A549 (cell line): ENCODE results near the gene ACADL. TPM values are rescaled to one million over a fixed set of nuclear protein-coding genes. Genes with fewer than 3 reads are reported as not detected.

Experiments
- ATAC-seq, 2 experiments: fragments of 200-7000 bp in 1 of 2; fragments of >200 bp in 1 of 2; cut with Nextera tagmentation in 1 of 2; cut with Tn5 transposase in 1 of 2; 3 replicates each; pipeline versions ENCODE4 v1.8.0 to v1.9.1; 2018 to 2020; ENCODE audit warnings: mild to moderate bottlenecking in 1 of 2, moderate library complexity in 1 of 2
- CTCF ChIA-PET: fragments of 300-600 bp; sonication (Branson Sonifier 250); formaldehyde crosslinking; extraction: SDS; loops from one replicate; lab custom pipeline; 2021; ENCODE audit warnings: antibody characterized with exemption, inconsistent platforms; lab: Yijun Ruan, JAX
- POLR2A ChIA-PET: fragments of 350-600 bp; formaldehyde crosslinking; extraction: SDS; loops from one replicate; lab custom pipeline; 2021; ENCODE audit warnings: antibody characterized with exemption, inconsistent platforms; lab: Yijun Ruan, JAX
- DNase-seq, 2 experiments: peaks; one replicate each; pipeline versions ENCODE4 v3.0.0 to v3.0.0-alpha.2; 2011 to 2016; ENCODE audit warnings: low read depth in 1 of 2, low spot score in 1 of 2
- FAIRE-seq: peaks from 2 replicates; lab custom pipeline; 2011; peaks lifted over from hg19 to GRCh38; lab: Jason Lieb, UNC
- H3K27ac ChIP-seq, 2 experiments: fragments of >200 bp; sonication (Bioruptor Twin); formaldehyde crosslinking; 3 replicates each; pipeline ENCODE4 v1.5.1; 2016 to 2017
- H3K4me1 ChIP-seq: fragments of >200 bp; sonication (Bioruptor Twin); formaldehyde crosslinking; 3 replicates; pipeline ENCODE4 v1.6.1; 2016
- H3K4me2 ChIP-seq: fragments of >200 bp; sonication (Bioruptor Twin); formaldehyde crosslinking; 3 replicates; pipeline ENCODE4 v1.6.1; 2016
- H3K4me3 ChIP-seq: fragments of >200 bp; sonication (Bioruptor Twin); formaldehyde crosslinking; 3 replicates; pipeline ENCODE4 v1.5.1; 2016
- H3K9me3 ChIP-seq: fragments of >200 bp; sonication (Bioruptor Twin); formaldehyde crosslinking; 3 replicates; pipeline ENCODE4 v1.6.1; 2016
- CBX2 ChIP-seq: fragments of 200-600 bp; sonication (generic); IDR thresholded peaks from 2 replicates; pipeline ENCODE4 v1.6.1; 2016; ENCODE audit warnings: low read depth, mild to moderate bottlenecking, borderline replicate concordance
- CHD4 ChIP-seq: fragments of 200-600 bp; sonication (generic); IDR thresholded peaks from 2 replicates; pipeline ENCODE4 v1.6.1; 2016; ENCODE audit warnings: antibody characterized with exemption, mild to moderate bottlenecking, borderline replicate concordance
- CTCF ChIP-seq: fragments of >200 bp; sonication (Bioruptor Twin); formaldehyde crosslinking; IDR thresholded peaks from 3 replicates; pipeline ENCODE4 v1.5.1; 2016
- EHF ChIP-seq: fragments of 250-450 bp; sonication (Bioruptor Pico); IDR thresholded peaks from 2 replicates; pipeline ENCODE4 v1.5.0; 2020; ENCODE audit warnings: mild to moderate bottlenecking
- ESRRA ChIP-seq: fragments of 150-350 bp; IDR thresholded peaks from 2 replicates; pipeline ENCODE4 v1.6.1; 2014; ENCODE audit warnings: mild to moderate bottlenecking, low read length, borderline replicate concordance
- FOSB ChIP-seq: fragments of 250-450 bp; sonication (Bioruptor Pico); IDR thresholded peaks from 2 replicates; pipeline ENCODE4 v1.5.0; 2020; ENCODE audit warnings: mild to moderate bottlenecking, moderate library complexity
- FOSL2 ChIP-seq, 2 experiments: fragments of 450-650 bp in 1 of 2; fragments of >200 bp in 1 of 2; sonication (Bioruptor Twin) in 1 of 2; formaldehyde crosslinking; IDR thresholded peaks; 2 replicates each; pipeline versions ENCODE4 v1.5.0 to v1.6.1; 2016 to 2020; ENCODE audit warnings: mild to moderate bottlenecking in 1 of 2, moderate library complexity in 1 of 2
- FOXS1 ChIP-seq: fragments of 250-450 bp; sonication (Bioruptor Pico); IDR thresholded peaks from 2 replicates; pipeline ENCODE4 v1.5.0; 2020; ENCODE audit warnings: mild to moderate bottlenecking, moderate library complexity
- HDAC2 ChIP-seq: fragments of 200-600 bp; sonication (generic); IDR thresholded peaks from 2 replicates; pipeline ENCODE4 v1.6.1; 2016
- HOXB13 ChIP-seq: fragments of 250-450 bp; sonication (Bioruptor Pico); IDR thresholded peaks from 2 replicates; pipeline ENCODE4 v1.5.0; 2020; ENCODE audit warnings: low read depth, mild to moderate bottlenecking, moderate library complexity
- MAFK ChIP-seq: fragments of 450-650 bp; IDR thresholded peaks from 2 replicates; pipeline ENCODE4 v1.6.1; 2014; ENCODE audit not compliant: partially characterized antibody
- RAD21 ChIP-seq, 2 experiments: fragments of >200 bp in 1 of 2; sonication (Bioruptor Twin) in 1 of 2; formaldehyde crosslinking in 1 of 2; IDR thresholded peaks in 1 of 2; conservative IDR thresholded peaks in 1 of 2; 2 replicates in 1 of 2; 3 replicates in 1 of 2; pipeline ENCODE4 v1.6.1; 2012 to 2018; ENCODE audit warnings: inconsistent platforms in 1 of 2
- RNF2 ChIP-seq: fragments of 200-600 bp; sonication (generic); IDR thresholded peaks from 2 replicates; pipeline ENCODE4 v1.6.1; 2016; ENCODE audit warnings: low read depth, mild to moderate bottlenecking, antibody characterized with exemption, moderate library complexity, borderline replicate concordance
- SMC3 ChIP-seq: fragments of >200 bp; sonication (Bioruptor Twin); formaldehyde crosslinking; IDR thresholded peaks from 3 replicates; pipeline ENCODE4 v1.6.1; 2018; ENCODE audit warnings: inconsistent platforms
- TP53 ChIP-seq: fragments of 250-450 bp; sonication (Bioruptor Pico); IDR thresholded peaks from 2 replicates; pipeline ENCODE4 v1.5.0; 2021; ENCODE audit warnings: mild to moderate bottlenecking, moderate library complexity
- ZFP36 ChIP-seq: fragments of 450-650 bp; IDR thresholded peaks from 2 replicates; pipeline ENCODE4 v1.6.1; 2014; ENCODE audit warnings: borderline replicate concordance; ENCODE audit not compliant: partially characterized antibody
- WGBS: methylation state at CpG from one replicate; pipeline ENCODE4 v1.1.6; 2017; ENCODE audit errors: missing lambda C conversion rate; 5-methylcytosine and 5-hydroxymethylcytosine counted together
- polyA plus RNA-seq, 4 experiments: library from polyadenylated mRNA; depleted of rRNA in 3 of 4; stranded (reverse); fragments of >200 nt; fragmentation: RNase III in 1 of 4; extraction: RNeasy Plus Mini Kit Qiagen cat#74134 plus additional on column Dnase treatment in 1 of 4; gene quantifications; 2 replicates in 3 of 4; 3 replicates in 1 of 4; pipeline ENCODE4 v1.2.3, GENCODE V29; 2011 to 2017
- TF ChIP-seq, protein P1 (sequence below): fragments of 150-350 bp; IDR thresholded peaks from 2 replicates; pipeline ENCODE4 v1.6.1; 2014; ENCODE audit warnings: low read depth, mild to moderate bottlenecking, low read length
- TF ChIP-seq, protein P2 (sequence below): fragments of 200-600 bp; sonication (generic); IDR thresholded peaks from 2 replicates; pipeline ENCODE4 v1.6.1; 2016; ENCODE audit warnings: antibody characterized with exemption, mild to moderate bottlenecking, moderate library complexity

The ACADL gene
- polyA plus RNA-seq, 2 of the 4 experiments (the other 2 are of a cell fraction): 0.10 TPM; not detected in 1

DNA sequence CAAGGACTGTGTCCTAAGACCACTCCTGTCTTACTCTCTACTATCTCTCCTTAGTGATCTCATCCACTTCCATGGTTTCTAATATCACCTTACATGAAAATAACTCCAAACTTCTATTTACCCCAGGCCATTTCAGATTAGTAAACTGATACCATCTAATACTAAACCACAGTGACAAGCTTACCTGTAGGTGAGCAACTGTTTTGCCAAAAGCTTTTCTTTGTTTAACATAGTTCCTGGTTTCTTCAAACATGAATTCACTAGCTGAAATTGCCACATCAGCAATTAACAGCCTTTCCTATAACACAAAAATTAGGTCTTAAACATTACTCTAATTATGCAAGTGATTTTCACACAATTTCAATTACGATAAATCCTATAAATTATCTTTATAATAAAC is 22.1 kb downstream of the ACADL start:
- FAIRE-seq (no peak), ATAC-seq (no peak), DNase-seq (no peak)
- ChIA-PET CTCF (no interaction called here), POLR2A (no interaction called here)
- Histone ChIP-seq H3K4me3 (no peak overlapping the region), H3K27ac (no peak overlapping the region), H3K4me1 (no peaks in the 10 kb centered on the region), H3K4me2 (no peak overlapping the region), H3K9me3 (no peaks in the 10 kb centered on the region)
- 10% methylated on average over 1 of the region's 1 CpG for WGBS
- TF ChIP-seq FOXS1 (CRISPR knock-in tag) (no peak), MAFK (peak; percentile 95)

DNA sequence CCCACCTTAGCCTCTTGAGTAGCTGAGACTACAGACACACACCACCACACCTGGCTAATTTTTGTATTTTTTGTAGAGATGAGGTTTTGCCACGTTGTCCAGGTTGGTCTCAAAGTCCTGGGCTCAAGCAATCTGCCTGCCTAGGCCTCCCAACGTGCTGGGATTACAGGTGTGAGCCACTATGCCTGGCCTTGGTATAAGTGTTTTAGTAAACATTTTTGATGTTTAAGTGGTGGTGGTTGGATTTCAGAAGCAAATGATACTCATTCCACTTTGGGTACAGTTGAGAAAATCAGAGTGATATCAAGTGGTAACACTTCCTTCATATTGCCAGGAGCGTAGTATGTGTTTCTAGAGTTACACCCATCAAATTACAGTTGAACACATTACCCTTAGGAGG is 25.4 kb downstream of the ACADL start:
- Histone ChIP-seq H3K4me2 (no peak overlapping the region), H3K4me3 (no peak overlapping the region), H3K9me3 (no peaks in the 10 kb centered on the region), H3K4me1 (no peaks in the 10 kb centered on the region), H3K27ac (no peak overlapping the region)
- 37% methylated on average over 3 of the region's 3 CpGs for WGBS
- no peak for DNase-seq
- no peak for FAIRE-seq
- ChIA-PET POLR2A (no interaction called here), CTCF (interaction anchor here (1.7 kb wide), 1 partner anchor 222 kb away, joined by 12 read pairs; no protein-coding TSS in a partner anchor)
- TF ChIP-seq FOSB (CRISPR knock-in tag): no peak
- no peak for TF ChIP-seq HOXB13
- TF ChIP-seq, protein P1, sequence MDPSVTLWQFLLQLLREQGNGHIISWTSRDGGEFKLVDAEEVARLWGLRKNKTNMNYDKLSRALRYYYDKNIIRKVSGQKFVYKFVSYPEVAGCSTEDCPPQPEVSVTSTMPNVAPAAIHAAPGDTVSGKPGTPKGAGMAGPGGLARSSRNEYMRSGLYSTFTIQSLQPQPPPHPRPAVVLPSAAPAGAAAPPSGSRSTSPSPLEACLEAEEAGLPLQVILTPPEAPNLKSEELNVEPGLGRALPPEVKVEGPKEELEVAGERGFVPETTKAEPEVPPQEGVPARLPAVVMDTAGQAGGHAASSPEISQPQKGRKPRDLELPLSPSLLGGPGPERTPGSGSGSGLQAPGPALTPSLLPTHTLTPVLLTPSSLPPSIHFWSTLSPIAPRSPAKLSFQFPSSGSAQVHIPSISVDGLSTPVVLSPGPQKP: no peak
- TF ChIP-seq EHF (CRISPR knock-in tag): no peak
- no peak for TF ChIP-seq ZFP36
- TF ChIP-seq RNF2: no peak
- ATAC-seq: no peak

DNA sequence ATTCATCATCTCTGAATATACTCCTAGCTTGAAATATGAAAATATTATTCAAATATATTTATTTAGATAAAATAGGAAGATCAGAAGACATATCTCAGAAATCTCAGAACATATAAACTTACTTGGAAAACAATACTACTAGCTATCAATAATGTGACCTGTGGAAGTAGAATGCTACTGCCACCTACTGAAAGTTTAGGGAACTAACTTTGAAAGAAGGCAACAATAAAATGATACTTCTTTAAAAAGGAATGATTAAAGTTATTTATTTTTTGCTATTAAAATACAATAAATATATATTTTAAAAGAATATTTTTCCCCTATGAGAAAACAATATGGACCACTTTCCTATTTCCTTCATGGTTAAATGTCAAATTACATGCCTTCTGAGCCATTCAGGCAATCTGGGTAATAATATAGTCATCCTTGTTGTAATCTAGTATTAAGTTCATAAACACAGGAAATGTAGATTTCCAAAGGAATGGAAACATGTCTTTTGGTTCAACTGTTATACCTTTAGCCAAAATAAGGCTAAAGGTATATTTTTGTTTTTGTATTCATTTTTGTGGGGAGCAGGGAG is 26.0 kb downstream of the ACADL start:
- POLR2A ChIA-PET: no interaction called here
- DNase-seq: peak in 1 of 2 experiments; percentile 25
- no peaks in the 10 kb centered on the region for H3K4me1 ChIP-seq
- no peak for FAIRE-seq
- H3K4me3 ChIP-seq: no peak overlapping the region
- ATAC-seq: no peak
- H3K9me3 ChIP-seq: no peaks in the 10 kb centered on the region
- no peak overlapping the region for H3K27ac ChIP-seq
- TF ChIP-seq FOSL2 (IDR thresholded peaks at IDR 0.05) (no peak), FOSL2 (CRISPR knock-in tag; IDR thresholded peaks at IDR 0.05) (no peak), RAD21 (conservative IDR thresholded peaks at IDR 0.05 in 1 of 2, IDR thresholded peaks at IDR 0.05 in 1 of 2) (peak; percentile 69), CBX2 (no peak), HDAC2 (no peak), SMC3 (peak; percentile 62), TP53 (CRISPR knock-in tag) (no peak), CTCF (peak; percentile 72), CHD4 (no peak), ESRRA (no peak)
- TF ChIP-seq, protein P2, sequence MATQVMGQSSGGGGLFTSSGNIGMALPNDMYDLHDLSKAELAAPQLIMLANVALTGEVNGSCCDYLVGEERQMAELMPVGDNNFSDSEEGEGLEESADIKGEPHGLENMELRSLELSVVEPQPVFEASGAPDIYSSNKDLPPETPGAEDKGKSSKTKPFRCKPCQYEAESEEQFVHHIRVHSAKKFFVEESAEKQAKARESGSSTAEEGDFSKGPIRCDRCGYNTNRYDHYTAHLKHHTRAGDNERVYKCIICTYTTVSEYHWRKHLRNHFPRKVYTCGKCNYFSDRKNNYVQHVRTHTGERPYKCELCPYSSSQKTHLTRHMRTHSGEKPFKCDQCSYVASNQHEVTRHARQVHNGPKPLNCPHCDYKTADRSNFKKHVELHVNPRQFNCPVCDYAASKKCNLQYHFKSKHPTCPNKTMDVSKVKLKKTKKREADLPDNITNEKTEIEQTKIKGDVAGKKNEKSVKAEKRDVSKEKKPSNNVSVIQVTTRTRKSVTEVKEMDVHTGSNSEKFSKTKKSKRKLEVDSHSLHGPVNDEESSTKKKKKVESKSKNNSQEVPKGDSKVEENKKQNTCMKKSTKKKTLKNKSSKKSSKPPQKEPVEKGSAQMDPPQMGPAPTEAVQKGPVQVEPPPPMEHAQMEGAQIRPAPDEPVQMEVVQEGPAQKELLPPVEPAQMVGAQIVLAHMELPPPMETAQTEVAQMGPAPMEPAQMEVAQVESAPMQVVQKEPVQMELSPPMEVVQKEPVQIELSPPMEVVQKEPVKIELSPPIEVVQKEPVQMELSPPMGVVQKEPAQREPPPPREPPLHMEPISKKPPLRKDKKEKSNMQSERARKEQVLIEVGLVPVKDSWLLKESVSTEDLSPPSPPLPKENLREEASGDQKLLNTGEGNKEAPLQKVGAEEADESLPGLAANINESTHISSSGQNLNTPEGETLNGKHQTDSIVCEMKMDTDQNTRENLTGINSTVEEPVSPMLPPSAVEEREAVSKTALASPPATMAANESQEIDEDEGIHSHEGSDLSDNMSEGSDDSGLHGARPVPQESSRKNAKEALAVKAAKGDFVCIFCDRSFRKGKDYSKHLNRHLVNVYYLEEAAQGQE: no peak
- H3K4me2 ChIP-seq: no peak overlapping the region
- CTCF ChIA-PET: interaction anchor here (0.6 to 1.7 kb wide), 8 partner anchors 18 to 1804 kb away, joined by 3 to 12 read pairs (median 4); no protein-coding TSS in a partner anchor
